HG03175 (cell line): ENCODE data around the gene SLCO6A1.
A peak's percentile ranks its signal among the peaks of the same experiment; 100 is the strongest.
"Not testable (repeated sequence)": the region's sequence is repeated elsewhere in the genome, so short reads cannot be mapped to it uniquely, and the experiment has no call there.

Experiments
- ATAC-seq: cut with Tn5 transposase; IDR thresholded peaks from one replicate; pipeline ENCODE4 v1.9.1; 2021; ENCODE audit warnings: mild to moderate bottlenecking, moderate library complexity; ENCODE audit not compliant: unreplicated experiment

Gene SLCO6A1, protein sequence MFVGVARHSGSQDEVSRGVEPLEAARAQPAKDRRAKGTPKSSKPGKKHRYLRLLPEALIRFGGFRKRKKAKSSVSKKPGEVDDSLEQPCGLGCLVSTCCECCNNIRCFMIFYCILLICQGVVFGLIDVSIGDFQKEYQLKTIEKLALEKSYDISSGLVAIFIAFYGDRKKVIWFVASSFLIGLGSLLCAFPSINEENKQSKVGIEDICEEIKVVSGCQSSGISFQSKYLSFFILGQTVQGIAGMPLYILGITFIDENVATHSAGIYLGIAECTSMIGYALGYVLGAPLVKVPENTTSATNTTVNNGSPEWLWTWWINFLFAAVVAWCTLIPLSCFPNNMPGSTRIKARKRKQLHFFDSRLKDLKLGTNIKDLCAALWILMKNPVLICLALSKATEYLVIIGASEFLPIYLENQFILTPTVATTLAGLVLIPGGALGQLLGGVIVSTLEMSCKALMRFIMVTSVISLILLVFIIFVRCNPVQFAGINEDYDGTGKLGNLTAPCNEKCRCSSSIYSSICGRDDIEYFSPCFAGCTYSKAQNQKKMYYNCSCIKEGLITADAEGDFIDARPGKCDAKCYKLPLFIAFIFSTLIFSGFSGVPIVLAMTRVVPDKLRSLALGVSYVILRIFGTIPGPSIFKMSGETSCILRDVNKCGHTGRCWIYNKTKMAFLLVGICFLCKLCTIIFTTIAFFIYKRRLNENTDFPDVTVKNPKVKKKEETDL

DNA sequence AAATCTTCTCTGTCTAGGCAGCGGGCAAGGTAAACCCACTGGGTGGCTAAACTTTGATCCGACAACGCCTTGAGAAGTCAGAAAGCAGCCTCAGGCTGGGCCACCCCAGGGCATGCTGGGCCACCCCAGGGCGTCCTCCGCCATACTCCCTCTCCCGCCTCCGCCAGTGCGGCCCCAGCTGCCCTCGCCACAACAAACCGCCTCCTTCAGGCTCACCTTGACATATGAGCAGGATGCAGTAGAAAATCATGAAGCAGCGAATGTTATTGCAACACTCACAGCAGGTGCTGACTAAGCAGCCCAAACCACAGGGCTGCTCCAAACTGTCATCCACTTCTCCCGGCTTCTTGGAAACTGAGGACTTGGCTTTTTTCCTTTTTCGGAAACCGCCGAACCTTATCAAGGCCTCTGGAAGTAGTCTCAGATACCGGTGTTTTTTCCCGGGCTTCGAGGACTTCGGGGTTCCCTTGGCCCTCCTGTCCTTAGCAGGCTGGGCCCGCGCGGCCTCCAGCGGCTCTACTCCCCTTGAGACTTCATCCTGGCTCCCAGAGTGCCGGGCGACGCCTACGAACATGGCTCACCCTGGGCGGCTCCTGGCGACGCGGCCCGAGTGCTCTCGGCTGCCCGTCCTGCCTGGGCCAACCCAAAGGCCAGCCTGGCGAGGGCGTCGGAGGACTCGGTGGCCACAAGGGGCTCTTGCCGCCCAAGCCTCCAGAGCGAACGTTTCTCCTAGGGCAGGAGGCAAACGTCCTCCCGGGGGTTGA lies at the start of gene SLCO6A1:
TSS of gene SLCO6A1 (minus strand) at position 731 of the 764 bp plus-strand sequence. CDS start at position 574, 157 bp downstream.
- ATAC-seq = no peak

DNA sequence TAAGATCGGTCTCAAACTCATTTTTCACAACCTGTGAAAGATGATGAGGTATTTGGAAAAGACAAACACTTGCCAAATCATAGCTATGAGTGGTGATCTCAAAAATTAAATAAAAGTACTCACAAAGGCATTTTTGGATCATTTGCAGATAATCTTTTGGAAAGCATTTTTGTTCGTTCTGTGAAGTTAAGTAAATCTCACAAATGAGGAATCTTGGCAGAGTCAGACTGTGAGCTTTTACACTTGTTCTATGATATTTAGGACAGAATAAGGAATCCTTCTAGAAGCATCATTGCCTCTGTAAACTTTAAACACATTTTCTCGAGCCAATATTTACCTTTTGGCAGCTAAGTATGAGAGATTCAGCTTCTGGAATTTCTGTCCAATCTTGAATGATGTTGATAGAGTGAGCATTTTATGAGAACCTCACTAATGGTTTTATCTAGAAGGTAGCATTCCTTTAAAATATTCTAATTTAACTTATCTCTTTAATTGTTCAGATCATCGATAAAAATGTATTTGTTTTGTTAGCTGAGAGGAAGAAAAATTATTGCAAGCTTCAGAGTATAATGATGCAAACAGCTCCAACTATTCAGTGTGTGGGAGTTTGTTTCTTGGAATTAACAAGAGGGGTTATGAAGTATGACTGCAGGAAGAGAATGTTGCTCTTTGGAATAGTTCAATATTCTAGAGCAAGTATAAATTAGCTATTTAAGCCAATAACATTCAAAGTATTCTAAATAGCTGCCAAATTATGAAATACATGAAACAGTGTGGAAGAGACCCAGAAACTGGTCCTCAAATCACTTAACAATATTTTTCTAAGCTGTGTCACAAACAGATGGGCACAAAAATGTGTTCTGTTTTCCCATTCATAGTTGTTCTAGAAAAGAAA lies 48.6 kb upstream of the SLCO6A1 start:
- no peak for ATAC-seq

DNA sequence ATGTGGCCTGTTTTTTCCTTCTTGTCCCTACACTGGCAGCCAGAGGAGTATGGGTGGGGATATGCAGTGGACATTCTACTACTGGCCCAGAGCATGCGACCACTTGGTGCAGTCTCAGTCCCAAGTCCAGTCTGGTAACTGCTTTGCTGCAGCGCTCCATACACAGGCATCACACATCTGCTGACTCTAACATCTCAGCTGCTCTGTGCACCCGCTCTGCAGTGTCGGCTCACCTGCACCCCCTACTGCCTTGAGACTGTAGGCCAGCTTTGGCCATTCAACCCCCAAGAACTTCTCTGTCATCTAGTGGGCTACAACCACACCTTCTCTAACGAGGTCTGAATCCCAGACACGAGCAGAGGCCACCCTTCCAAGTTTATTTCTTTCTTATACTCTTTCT lies 46.4 kb upstream of the SLCO6A1 start:
- ATAC-seq = peak; percentile 85

DNA sequence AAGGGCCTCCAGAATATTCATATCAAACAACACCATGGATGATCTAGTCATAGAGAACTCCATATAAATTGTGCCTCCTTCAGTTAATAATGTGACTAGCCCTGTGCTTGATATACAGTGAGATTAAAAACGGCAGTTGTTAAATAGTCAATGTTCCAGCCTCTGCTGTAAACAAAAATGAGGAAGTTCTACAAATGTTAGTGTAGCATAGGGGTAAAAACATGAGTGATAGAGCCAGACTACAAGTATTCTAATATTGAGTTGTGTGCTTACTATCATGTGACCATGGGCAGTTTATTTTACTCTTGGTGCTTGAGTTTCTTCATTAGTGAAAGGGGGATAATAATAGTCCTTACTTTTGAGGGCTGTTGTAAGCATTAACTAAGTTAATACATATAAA lies 43.3 kb upstream of the SLCO6A1 start:
- no peak for ATAC-seq

DNA sequence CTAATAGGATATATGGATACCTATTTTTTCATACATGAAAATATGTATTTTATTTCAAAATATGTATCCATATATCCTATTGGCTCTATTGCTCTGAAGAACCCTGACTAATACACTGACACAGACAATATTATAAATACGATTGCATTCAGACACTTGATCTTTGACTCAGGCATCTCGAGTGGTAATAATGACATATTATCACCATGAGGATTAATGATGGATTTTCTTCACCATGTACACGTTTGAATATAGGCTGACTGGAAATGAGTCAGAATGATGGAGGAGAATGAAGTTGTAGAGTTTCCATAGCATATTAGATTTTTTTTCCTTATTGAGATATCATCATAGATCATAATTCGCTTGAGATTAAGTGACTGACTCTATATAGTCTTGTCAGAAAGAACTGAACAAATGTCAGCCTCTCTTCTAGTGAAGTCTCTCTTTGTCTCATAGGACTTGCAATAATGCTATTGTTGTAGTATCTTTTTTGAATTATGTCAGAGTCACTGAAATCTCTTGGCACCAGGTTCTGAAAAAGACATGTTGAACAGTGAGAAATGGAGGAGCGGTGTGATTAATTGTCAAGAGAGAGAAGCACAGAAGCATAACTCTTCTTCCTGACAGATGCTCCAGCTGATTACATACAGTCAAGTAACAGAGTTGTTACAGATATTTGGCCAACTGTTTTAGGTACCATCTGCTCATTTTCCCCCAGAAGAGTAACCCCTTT lies 41.4 kb upstream of the SLCO6A1 start:
- ATAC-seq = no peak

DNA sequence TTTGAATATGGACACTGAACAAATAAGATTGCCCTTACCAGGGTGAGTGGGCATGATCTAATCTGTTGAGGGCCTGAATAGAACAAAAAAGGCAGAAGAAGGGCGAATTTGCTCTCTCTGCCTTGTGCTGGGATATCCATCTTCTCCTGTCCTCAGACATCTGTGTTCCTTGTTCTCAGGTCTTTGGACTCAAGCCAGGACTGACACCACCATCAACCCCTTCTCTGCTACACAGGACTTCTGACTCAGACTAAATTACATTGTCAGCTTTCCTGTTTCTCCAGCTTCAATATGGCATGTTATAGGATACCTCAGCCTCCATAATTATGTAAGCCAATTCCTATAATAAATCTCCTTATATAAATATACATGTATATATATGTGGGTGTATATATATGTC lies 40.8 kb upstream of the SLCO6A1 start:
- ATAC-seq = no peak

DNA sequence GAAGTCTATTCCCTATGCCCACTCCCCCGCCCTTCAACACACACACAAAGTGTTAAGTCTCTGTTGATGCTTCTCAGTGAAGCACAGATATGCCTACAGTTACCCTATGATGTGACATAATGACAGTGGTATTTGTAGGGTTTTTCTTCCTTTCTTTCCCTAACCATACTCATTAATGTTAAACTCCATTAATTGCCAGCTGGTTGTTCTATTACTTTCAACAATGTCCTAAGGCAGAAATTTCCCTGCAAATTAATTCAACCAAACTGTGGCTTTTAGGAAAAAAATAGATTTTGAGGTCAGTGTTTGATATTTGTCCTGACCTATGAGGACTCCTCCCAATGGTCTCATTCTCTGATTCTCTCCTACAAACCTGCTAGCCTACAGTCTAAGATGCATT lies 38.2 kb upstream of the SLCO6A1 start:
- ATAC-seq = no peak

DNA sequence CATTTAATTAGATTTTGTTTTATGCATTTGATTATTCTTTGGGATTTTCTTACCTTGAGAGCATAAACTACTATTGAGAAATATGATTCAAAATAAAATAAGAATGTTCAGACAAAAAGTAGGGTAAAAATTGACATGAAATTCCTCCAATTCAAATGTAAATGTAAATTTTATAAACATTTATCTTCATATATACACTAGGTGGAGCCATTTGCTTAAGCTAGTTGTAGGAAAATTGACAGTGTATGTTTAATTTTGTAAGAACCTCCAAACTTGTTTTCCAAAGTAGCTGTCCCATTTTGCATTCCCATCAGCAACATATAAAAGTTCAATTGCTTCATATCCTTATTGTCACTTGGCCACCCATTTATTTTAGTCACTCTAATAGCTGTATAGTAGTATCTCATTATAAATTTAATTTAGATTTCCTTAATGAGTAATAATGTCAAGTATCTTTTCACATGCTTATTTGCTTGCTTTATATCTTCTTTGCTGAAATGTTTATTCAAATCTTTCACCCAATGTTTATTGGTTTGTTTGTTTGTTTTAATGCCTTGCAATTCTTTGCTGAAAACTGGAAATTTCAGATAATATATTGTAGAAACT lies 37.6 kb upstream of the SLCO6A1 start:
- ATAC-seq = no peak

DNA sequence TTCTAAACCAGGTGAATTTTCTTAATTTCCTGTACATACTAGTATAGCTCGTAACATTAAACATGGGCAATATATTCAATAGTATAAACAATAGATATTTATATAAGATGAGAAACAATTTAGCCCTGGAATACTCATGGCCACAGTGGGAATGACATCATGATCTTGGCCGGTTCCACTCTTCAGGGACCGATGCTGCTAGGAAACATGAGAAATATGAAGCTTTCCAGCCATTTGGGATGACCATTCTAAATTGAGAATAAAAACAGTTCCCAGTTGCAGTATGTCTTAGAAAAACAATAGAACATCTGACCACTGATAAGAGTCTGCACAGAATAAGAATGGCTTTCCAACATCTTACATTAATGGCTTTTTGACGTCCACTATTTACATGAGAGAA lies 33.3 kb upstream of the SLCO6A1 start:
- ATAC-seq = no peak

DNA sequence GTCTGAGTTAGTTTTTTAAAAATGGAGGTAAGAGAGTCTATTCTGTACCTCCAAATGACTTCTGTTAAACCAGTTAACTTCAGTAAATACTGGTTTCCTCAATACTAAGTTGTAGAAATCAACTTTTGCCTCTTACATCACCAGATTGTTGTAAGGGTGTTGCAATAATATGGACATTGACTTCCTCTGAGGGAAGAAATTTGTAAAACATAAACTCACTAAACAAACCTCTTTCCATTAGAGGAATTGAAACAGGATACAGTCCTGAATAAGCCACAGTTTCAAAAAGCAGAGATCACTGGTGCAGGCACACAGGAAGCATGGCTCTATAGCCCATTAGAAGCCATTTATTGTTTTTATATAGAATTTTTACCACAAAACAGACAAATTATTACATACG lies 32.7 kb upstream of the SLCO6A1 start:
- peak; percentile 91 for ATAC-seq

DNA sequence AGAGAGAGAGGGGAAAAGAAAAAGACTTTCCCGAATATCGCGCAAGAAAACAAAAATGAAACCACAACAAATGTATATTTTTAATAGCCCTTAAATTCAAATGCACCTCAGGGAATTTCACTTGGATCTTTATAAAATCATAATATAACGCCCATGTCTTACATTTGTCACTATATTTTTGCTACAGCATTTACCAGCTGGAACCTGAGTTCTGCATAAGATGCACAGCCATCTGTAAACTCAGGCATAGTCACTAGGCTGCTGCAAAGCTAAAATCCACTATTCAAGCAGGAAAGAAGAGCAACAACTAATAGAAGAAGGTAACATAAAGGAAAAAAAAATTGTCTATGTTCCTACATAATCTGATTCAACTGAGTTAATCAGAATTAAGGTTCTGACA lies 30.6 kb upstream of the SLCO6A1 start:
- ATAC-seq = no peak

DNA sequence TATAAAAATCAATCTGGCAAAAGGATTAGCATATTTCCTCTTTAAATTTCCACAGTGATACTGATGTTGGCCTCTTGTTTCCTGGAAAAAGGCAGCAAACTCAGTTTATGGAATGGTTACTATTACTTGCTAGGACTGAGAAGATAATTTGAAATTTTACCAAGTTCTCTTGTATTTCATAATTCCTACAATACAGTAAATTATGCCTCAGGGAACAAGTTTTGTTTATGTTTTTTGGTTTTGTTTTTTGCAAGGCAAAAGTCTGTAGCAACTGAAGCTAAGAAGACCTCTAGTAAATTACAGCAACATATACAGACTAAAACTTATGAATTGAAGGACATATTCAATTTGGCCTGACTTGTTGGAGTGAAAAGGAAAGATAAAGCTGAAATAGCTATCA lies 30.2 kb upstream of the SLCO6A1 start:
- ATAC-seq = no peak

DNA sequence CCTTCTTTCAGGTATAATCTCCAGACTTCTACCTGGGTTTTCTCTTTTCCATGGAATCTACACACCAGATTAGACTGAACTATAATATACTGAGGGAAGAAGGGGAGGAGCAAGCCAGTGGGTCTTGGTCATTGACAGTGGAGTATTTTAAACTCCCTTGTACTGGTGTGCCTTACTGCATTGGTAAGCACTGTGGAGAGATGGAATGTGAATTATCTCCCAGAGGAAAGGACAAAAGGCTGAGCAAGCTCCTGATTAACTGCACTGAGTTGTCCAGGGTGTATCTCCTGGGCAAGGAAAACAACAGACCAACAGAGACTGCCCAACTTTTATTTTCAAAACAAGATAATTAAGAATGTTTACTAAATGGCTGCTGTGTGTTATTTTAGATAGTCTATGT lies 29.8 kb upstream of the SLCO6A1 start:
- no peak for ATAC-seq

DNA sequence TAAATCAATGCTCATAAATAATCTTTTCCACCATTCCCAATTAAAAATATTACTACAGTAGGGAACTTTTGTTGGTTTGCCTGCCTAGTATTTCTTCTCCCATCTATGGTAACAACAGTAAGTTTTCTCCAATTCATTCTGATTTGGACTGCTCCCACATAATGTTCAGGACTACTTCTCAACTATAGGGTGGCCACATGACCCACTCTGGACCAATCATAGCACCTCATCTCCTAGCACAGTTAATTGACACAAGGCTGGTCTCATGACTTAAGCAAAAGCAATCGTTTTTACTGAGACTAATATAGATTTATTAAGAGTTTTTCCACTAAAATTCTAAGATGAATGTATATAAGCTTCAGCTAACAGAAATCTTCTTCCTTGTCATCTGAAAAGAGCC lies 28.7 kb upstream of the SLCO6A1 start:
- no peak for ATAC-seq

DNA sequence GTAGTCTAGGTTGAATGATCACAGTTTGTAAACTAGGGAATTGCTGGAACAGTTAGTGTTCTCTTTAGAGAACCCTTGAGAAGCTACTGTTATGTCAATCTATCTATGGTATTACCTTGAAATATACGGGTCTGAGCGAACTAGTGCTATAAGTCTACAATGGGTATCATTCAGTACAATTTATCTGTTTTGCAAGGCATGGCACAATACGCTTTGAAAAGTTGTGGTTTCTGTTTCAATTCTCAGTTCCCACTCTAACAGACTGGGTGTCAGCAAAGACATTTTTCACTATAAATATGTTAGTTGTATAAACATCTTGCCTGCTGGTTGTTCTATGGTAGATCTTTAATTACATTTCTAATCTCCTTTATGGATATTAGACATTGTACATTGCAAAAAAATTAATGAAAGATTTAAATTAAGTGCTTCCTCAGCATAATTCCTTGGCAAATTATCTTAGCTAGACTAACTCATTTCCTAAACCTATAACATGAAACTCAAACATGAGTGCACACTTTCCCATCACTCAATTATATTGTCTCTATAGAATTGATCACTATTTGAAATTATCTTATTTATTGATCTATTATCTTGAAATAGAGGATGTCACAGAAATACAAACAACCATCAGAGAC lies 24.9 kb upstream of the SLCO6A1 start:
- peak; percentile 100 for ATAC-seq

DNA sequence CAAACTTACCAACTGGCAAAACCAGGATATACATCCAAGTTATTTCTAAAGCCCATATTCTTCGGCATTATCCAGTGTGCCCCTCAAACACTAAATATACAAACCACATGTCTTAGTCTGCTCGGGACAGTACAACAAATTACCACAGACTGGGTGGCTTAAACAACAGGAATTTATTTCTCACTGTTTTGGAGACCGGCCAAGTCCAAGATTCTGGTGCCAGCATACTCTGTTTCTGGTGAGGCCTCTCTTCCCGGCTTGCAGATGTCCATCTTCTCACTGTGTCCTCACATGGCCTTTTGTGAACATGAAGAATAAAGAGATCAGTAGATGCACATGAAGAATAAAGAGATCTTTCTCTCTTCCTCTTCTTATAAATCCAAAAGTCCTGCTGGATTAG lies 12.9 kb upstream of the SLCO6A1 start:
- ATAC-seq = no peak

DNA sequence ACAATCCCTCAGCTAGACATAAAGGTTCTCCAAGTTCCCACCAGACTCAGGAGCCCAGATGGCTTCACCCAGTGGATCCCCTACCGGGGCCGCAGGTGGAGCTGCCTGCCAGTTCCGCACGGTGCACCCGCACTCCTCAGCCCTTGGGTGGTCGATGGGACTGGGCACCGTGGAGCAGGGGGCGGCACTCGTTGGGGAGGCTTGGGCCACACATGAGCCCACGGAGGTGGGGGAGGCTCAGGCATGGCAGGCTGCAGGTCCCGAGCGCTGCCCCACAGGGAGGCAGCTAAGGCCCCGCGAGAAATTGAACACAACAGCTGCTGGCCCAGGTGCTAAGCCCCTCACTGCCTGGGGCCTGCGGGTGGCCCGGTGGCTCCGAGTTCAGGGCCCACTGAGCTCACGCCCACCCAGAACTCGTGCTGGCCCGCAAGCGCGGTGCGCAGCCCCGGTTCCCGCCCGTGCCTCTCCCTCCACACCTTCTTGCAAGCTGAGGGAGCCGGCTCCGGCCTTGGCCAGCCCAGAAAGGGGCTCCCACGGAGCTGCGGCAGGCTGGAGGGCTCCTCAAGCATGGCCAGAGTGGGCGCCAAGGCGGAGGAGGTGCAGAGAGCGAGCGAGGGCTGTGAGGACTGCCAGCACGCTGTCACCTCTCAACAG lies 7.4 kb downstream of the SLCO6A1 start:
- ATAC-seq = not testable (repeated sequence)

DNA sequence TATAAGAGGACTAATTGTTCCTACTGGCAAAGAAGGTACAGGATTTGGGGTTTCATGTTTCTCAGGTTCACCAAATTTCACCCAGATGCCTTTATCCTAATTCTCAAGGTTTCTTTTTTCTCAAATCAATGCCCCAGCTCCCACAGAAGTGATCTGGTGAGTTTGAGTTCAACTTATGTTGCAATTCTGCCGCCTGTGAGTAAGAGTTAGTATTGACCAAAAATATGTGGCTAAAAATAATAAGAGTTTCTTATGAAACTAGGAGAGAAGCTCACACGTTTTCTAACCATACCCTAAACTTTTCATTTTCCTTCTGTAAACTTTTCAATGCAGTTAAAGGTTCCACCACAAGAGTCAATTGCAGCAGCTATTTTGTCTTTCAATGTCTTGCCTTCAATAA lies 15.1 kb downstream of the SLCO6A1 start:
- no peak for ATAC-seq
